Measurements from ENCODE around the gene LMX1A.

Gene LMX1A

GRCh38 chr1:165222580-165222979 lies 133.9 kb downstream of the LMX1A start:
- DNase-seq (ENCODE audit: low read depth) = no peak

GRCh38 chr1:165218731-165219130 lies 137.8 kb downstream of the LMX1A start:
- DNase-seq (ENCODE audit: low read depth) = no peak

- no peak for DNase-seq (ENCODE audit: low read depth)
These were observed 138.6 kb downstream of the LMX1A start for GRCh38 chr1:165217958-165218357.

- no peak for DNase-seq (ENCODE audit: low read depth)
These were observed 140.3 kb downstream of the LMX1A start for GRCh38 chr1:165216254-165216653.

GRCh38 chr1:165215676-165216075 lies 140.8 kb downstream of the LMX1A start:
- no peak for DNase-seq (ENCODE audit: low read depth)

GRCh38 chr1:165212229-165212628 lies 144.3 kb downstream of the LMX1A start:
- no peak for DNase-seq (ENCODE audit: low read depth)

- DNase-seq (ENCODE audit: low read depth) = no peak
These were observed 148.5 kb downstream of the LMX1A start for GRCh38 chr1:165207853-165208515.

- no peak for DNase-seq (ENCODE audit: low read depth)
These were observed 151.4 kb downstream of the LMX1A start for GRCh38 chr1:165205145-165205544.

GRCh38 chr1:165204548-165204947 lies 152.0 kb downstream of the LMX1A start:
- no peak for DNase-seq (ENCODE audit: low read depth)

GRCh38 chr1:165191087-165191486 lies 165.4 kb downstream of the LMX1A start:
- DNase-seq (ENCODE audit: low read depth) = no peak

- DNase-seq (ENCODE audit: low read depth) = no peak
These were observed 166.6 kb downstream of the LMX1A start for GRCh38 chr1:165189913-165190312.

- DNase-seq (ENCODE audit: low read depth) = no peak
These were observed 167.5 kb downstream of the LMX1A start for GRCh38 chr1:165189011-165189410.

- DNase-seq (ENCODE audit: low read depth) = no peak
These were observed 169.2 kb downstream of the LMX1A start for GRCh38 chr1:165187031-165188009.

GRCh38 chr1:165185161-165185889 lies 171.2 kb downstream of the LMX1A start:
- DNase-seq (ENCODE audit: low read depth) = no peak

GRCh38 chr1:165182975-165183374 lies 173.5 kb downstream of the LMX1A start:
- DNase-seq (ENCODE audit: low read depth) = no peak

- no peak for DNase-seq (ENCODE audit: low read depth)
These were observed 177.2 kb downstream of the LMX1A start for GRCh38 chr1:165179306-165179705.

- DNase-seq (ENCODE audit: low read depth) = no peak
These were observed 182.0 kb downstream of the LMX1A start for GRCh38 chr1:165174491-165174890.

GRCh38 chr1:165173818-165174217 lies 182.7 kb downstream of the LMX1A start:
- DNase-seq (ENCODE audit: low read depth) = no peak

GRCh38 chr1:165173409-165173808 lies 183.1 kb downstream of the LMX1A start:
- DNase-seq (ENCODE audit: low read depth) = no peak

- DNase-seq (ENCODE audit: low read depth) = no peak
These were observed 183.8 kb downstream of the LMX1A start for GRCh38 chr1:165172666-165173065.

- DNase-seq (ENCODE audit: low read depth) = no peak
These were observed 186.8 kb downstream of the LMX1A start for GRCh38 chr1:165169729-165170128.

GRCh38 chr1:165169028-165169427 lies 187.5 kb downstream of the LMX1A start:
- DNase-seq (ENCODE audit: low read depth) = no peak

GRCh38 chr1:165168467-165168866 lies 188.0 kb downstream of the LMX1A start:
- no peak for DNase-seq (ENCODE audit: low read depth)

Measured in activated T-cell treated with anti-CD3 and anti-CD28 coated beads for 48 hours (primary cell).